Right lobe of liver (tissue), 6 donors: ENCODE results near the gene HPSE2. TPM values are rescaled to one million over a fixed set of nuclear protein-coding genes. Genes with fewer than 3 reads are reported as not detected.

Source experiments
- ATAC-seq, 4 donors: fragments of 200-7000 bp; cut with Tn5 transposase; one replicate each; pipeline ENCODE4 v1.9.1; 2020; ENCODE audit warnings: mild to moderate bottlenecking in 4 of 4, moderate library complexity in 4 of 4
- DNase-seq, 3 donors: peaks; one replicate each; pipeline ENCODE4 v3.0.0-alpha.2; 2020
- H3K27ac ChIP-seq, 3 donors: fragments of 200-600 bp; one replicate each; pipeline ENCODE4 v1.8.0; 2022
- H3K27me3 ChIP-seq, 2 donors: fragments of 200-600 bp; one replicate each; pipeline ENCODE4 v1.8.0; 2022
- H3K36me3 ChIP-seq, 4 donors: fragments of 200-600 bp; sonication (generic) in 1 of 4; one replicate each; pipeline versions ENCODE4 v1.5.1 to v1.8.0; 2017 to 2022; ENCODE audit warnings: control low read depth in 1 of 4
- H3K4me1 ChIP-seq, 4 donors: fragments of 200-600 bp; sonication (generic) in 1 of 4; one replicate each; pipeline versions ENCODE4 v1.5.1 to v1.8.0; 2017 to 2022; ENCODE audit warnings: control low read depth in 1 of 4
- H3K4me3 ChIP-seq, 3 donors: fragments of 200-600 bp; one replicate each; pipeline ENCODE4 v1.8.0; 2022
- H3K9me3 ChIP-seq, 4 donors: fragments of 200-600 bp; sonication (generic) in 1 of 4; one replicate each; pipeline versions ENCODE4 v1.5.1 to v1.8.0; 2017 to 2022; ENCODE audit warnings: control low read depth in 1 of 4
- POLR2A ChIP-seq: fragments of 450-650 bp; IDR thresholded peaks from one replicate; pipeline ENCODE4 v1.6.1; 2017; ENCODE audit warnings: antibody characterized with exemption, mild to moderate bottlenecking
- WGBS: methylation state at CpG from one replicate; pipeline ENCODE4 v1.1.6; 2018; ENCODE audit warnings: low coverage, low lambda C conversion rate; ENCODE audit not compliant: insufficient coverage; ENCODE audit errors: missing lambda C conversion rate; 5-methylcytosine and 5-hydroxymethylcytosine counted together
- intact Hi-C, 2 donors: fragments of 100-400 bp; cut with DNase I; formaldehyde crosslinking; loops; one replicate each; pipeline versions ENCODE4 v1.11.2 to v1.14.1; 2022
- total RNA-seq, 6 experiments: library from RNA; depleted of rRNA in 2 of 6; stranded (reverse); fragments of >200 nt in 2 of 6; fragmentation: NEBNext Ultra II Directional in 3 of 6; extraction: Animal tissue kit (Norgen Biotek cat#: 25700) in 3 of 6; gene quantifications; one replicate each; pipeline versions ENCODE4 v1.1.0 to v1.2.4, GENCODE V29; 2016 to 2023
- TF ChIP-seq, protein P1 (sequence below), 4 donors: fragments of 200-600 bp in 3 of 4; fragments of 450-650 bp in 1 of 4; IDR thresholded peaks; one replicate each; pipeline versions ENCODE4 v1.5.1 to v1.8.0; 2016 to 2022; ENCODE audit warnings: antibody characterized with exemption in 4 of 4, mild to moderate bottlenecking in 2 of 4
- donor health status: DM: no; HTN: yes; CAD: no.
- donor health status: DM: no; HTN: no; CAD: no.
- donor health status: DM: no; HTN: no; CAD: no.
- donor health status: DM: no; HTN: yes; CAD: no.
- donor health status: DM: no; HTN: yes; CAD: no.

Gene HPSE2
- total RNA-seq, 6 experiments from 2014 or later, result not detected

- Histone ChIP-seq H3K36me3 (peaks cover 0 to 5% (median 2%) of the 10 kb centered on the region in 4 donors), H3K27ac (no peak overlapping the region), H3K9me3 (no peaks in the 10 kb centered on the region), H3K4me3 (no peak overlapping the region), H3K4me1 (peaks cover 0 to 32% (median 14%) of the 10 kb centered on the region in 4 donors), H3K27me3 (no peaks in the 10 kb centered on the region)
- ATAC-seq (no peak), DNase-seq (no peak)
- TF ChIP-seq, protein P1, sequence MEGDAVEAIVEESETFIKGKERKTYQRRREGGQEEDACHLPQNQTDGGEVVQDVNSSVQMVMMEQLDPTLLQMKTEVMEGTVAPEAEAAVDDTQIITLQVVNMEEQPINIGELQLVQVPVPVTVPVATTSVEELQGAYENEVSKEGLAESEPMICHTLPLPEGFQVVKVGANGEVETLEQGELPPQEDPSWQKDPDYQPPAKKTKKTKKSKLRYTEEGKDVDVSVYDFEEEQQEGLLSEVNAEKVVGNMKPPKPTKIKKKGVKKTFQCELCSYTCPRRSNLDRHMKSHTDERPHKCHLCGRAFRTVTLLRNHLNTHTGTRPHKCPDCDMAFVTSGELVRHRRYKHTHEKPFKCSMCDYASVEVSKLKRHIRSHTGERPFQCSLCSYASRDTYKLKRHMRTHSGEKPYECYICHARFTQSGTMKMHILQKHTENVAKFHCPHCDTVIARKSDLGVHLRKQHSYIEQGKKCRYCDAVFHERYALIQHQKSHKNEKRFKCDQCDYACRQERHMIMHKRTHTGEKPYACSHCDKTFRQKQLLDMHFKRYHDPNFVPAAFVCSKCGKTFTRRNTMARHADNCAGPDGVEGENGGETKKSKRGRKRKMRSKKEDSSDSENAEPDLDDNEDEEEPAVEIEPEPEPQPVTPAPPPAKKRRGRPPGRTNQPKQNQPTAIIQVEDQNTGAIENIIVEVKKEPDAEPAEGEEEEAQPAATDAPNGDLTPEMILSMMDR (IDR thresholded peaks at IDR 0.05), result no peak
- TF ChIP-seq POLR2A, result no peak
- 89% methylated on average over 6 of the region's 10 CpGs for WGBS
- intact Hi-C loops, result no loop called here
These were observed 813.5 kb downstream of the HPSE2 start for GRCh38 chr10:98422182-98422581.

- 47% methylated on average over 6 of the region's 9 CpGs for WGBS
- Histone ChIP-seq H3K36me3 (peaks cover 0 to 5% (median 2%) of the 10 kb centered on the region in 4 donors), H3K27ac (peak overlapping the region; percentile 70 to 78 (median 77)), H3K9me3 (no peaks in the 10 kb centered on the region), H3K4me3 (peak overlapping the region in 1 of 3 donors; percentile 50), H3K27me3 (no peaks in the 10 kb centered on the region), H3K4me1 (peaks cover 0 to 33% (median 15%) of the 10 kb centered on the region in 4 donors)
- DNase-seq (peak; percentile 73 to 87 (median 82)), ATAC-seq (peak; percentile 72 to 79 (median 77))
- intact Hi-C loops, result no loop called here
- TF ChIP-seq, protein P1 (IDR thresholded peaks at IDR 0.05), result no peak
- peak; percentile 76 for TF ChIP-seq POLR2A
These were observed 814.9 kb downstream of the HPSE2 start for GRCh38 chr10:98420786-98421185.

DNA sequence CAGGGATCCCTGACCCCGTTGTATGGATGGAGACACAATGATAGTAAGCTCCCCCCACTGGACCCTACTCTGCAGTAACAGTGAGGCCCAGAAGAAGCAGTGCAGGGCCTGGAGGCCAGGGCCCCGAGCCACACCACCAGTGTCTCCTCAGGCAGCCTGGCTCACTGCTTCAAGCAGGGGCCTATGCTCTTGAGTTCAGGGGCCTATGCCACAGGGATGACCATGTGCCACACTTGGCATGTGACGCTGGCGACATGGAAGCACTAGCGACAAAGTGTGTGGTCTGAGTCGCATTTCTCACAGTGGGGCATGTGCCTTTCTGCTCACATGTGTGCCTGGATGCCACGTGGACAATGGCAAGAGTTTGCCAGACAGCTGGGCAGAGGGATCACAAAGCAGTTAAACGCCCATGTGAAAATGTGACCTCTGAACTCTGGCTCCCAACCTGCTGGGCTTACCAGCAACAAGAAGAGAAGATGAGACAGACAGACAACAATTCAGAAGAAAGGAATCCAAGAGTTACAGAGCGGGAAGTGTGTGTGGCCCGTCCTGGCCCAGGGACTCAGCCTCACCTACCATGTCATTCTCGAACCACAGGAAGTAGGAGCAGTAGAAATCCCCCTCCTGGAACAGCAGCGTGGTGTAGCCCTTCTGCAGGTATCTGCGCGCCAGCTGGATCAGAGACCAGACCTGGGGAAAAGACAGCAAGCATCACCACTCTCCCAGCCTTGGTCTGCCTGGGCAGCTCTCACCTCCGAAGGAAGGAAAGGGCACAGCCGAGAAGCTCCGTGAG lies 816.0 kb downstream of the HPSE2 start:
- Histone ChIP-seq H3K36me3 (peaks cover 0 to 5% (median 2%) of the 10 kb centered on the region in 4 donors), H3K4me1 (peaks cover 0 to 39% (median 18%) of the 10 kb centered on the region in 4 donors), H3K27ac (peak overlapping the region; percentile 70 to 78 (median 77)), H3K9me3 (no peaks in the 10 kb centered on the region), H3K4me3 (peak overlapping the region in 2 of 3 donors; percentile 16 to 50), H3K27me3 (no peaks in the 10 kb centered on the region)
- peak; percentile 83 to 91 (median 90) for DNase-seq
- ATAC-seq, result peak; percentile 55 to 77 (median 62)
- TF ChIP-seq POLR2A, result peak; percentile 35
- TF ChIP-seq, protein P1 (IDR thresholded peaks at IDR 0.05), result no peak
- WGBS, result 37% methylated on average over 14 of the region's 17 CpGs
- intact Hi-C loops, result no loop called here

DNA sequence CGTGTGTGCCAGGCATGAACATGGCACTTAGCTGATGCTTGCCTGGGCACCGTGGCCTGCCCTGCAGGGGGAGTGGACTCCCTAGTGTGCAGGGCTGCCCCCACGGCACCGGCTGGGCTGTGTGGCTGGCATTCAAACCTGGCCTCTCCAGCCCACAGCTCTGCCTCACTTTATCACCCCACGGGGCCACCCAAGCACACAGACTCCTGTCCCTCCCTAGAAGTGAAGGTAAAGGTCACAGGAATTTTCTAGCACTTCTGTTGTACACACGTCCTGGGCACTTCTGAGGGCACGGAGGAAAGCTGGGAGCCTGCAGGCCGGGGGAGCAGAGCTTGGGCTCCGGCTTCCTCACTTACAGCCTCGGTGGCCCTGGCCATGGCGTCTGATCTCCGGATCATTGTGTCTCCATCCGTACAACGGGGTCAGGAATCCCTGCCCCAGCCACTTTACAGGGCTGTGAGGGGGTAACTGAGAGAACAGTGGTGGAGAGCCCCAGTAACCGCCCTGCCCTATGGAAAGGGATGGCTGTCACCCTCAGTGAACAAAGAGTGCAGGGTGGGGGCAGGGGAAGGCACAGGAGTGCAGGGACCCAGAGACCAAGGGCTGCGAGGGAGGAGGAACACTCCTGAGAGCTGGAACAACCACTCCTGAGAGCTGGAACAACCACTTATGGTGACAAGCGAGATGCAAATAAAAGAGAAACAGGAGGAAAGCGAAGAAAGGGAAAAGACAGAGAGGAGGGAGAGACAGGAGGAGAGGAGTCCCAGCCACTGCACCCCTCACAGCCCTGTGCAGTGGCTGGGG lies 816.8 kb downstream of the HPSE2 start:
- no peak for ATAC-seq
- peaks cover 0 to 43% (median 20%) of the 10 kb centered on the region in 4 donors for H3K4me1 ChIP-seq
- TF ChIP-seq POLR2A, result no peak
- TF ChIP-seq, protein P1 (IDR thresholded peaks at IDR 0.05), result no peak
- peaks cover 0 to 5% (median 2%) of the 10 kb centered on the region in 4 donors for H3K36me3 ChIP-seq
- intact Hi-C loops, result no loop called here
- H3K27me3 ChIP-seq, result no peaks in the 10 kb centered on the region
- no peak for DNase-seq
- peak overlapping the region; percentile 48 to 78 (median 70) for H3K27ac ChIP-seq
- no peak overlapping the region for H3K4me3 ChIP-seq
- WGBS, result 93% methylated on average over 2 of the region's 18 CpGs
- no peaks in the 10 kb centered on the region for H3K9me3 ChIP-seq
